ENCODE results near the gene KRTAP21-1.

The KRTAP21-1 gene

DNA sequence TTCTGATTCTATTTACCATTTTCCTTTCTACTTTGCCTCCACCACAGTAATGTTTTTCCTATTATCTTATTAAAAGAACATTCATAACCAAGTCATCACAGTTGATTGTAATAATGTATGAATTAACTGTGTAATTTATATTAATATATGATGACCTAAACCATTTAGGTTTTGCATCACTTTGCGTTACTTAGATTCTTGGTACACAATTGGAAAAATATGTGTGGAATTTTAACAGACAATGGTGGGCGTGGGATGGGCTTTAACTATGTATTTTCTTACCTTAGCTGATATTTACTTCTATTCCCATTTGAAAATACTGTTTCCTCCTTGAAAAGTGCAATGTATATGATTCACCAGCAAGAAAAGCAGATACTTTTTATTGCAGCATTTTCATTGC lies 40.3 kb downstream of the KRTAP21-1 start:
- TF ChIP-seq, protein P1, sequence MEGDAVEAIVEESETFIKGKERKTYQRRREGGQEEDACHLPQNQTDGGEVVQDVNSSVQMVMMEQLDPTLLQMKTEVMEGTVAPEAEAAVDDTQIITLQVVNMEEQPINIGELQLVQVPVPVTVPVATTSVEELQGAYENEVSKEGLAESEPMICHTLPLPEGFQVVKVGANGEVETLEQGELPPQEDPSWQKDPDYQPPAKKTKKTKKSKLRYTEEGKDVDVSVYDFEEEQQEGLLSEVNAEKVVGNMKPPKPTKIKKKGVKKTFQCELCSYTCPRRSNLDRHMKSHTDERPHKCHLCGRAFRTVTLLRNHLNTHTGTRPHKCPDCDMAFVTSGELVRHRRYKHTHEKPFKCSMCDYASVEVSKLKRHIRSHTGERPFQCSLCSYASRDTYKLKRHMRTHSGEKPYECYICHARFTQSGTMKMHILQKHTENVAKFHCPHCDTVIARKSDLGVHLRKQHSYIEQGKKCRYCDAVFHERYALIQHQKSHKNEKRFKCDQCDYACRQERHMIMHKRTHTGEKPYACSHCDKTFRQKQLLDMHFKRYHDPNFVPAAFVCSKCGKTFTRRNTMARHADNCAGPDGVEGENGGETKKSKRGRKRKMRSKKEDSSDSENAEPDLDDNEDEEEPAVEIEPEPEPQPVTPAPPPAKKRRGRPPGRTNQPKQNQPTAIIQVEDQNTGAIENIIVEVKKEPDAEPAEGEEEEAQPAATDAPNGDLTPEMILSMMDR (IDR thresholded peaks at IDR 0.05), result no peak

GRCh38 chr21:30714456-30714855 lies 40.8 kb downstream of the KRTAP21-1 start:
- TF ChIP-seq, protein P1 (IDR thresholded peaks at IDR 0.05), result no peak

GRCh38 chr21:30713766-30714165 lies 41.5 kb downstream of the KRTAP21-1 start:
- TF ChIP-seq, protein P1 (IDR thresholded peaks at IDR 0.05), result no peak

DNA sequence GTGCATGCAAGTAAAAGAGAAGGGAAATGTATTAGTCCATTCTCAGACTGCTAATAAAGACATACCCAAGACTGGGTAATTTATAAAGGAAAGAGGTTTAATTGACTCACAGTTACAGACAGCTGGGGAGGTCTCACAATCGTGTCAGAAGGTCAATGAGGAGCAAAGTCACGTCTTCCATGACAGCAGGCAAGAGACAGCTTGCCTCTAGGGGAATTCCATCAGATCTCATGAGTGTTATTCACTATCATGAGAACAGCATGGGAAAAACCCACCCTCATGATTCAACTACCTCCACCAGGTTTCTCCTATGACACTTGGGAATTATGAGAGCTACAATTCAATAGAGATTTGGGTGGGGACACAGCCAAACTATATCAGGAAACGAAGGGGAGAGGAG lies 44.7 kb downstream of the KRTAP21-1 start:
- TF ChIP-seq, protein P1 (IDR thresholded peaks at IDR 0.05), result no peak

GRCh38 chr21:30707409-30707808 lies 47.8 kb downstream of the KRTAP21-1 start:
- TF ChIP-seq, protein P1 (IDR thresholded peaks at IDR 0.05), result no peak

Measured in LNCAP (cell line).